ENCODE results near the gene NTRK2. TPM values are rescaled to one million over a fixed set of nuclear protein-coding genes. Genes with fewer than 3 reads are reported as not detected.

NTRK2 gene
- total RNA-seq, 1 experiment from 2014 or later = not detected

GRCh38 chr9:85036496-85036895, 367.0 kb downstream of the NTRK2 start:
- POLR2A ChIA-PET = no interaction called here
- peaks cover 15% of the 10 kb centered on the region for H3K27me3 ChIP-seq (ENCODE audit: insufficient read depth, low read length)
- no peak overlapping the region for H3K9ac ChIP-seq (ENCODE audit: low read length)
- H3K4me3 ChIP-seq (replicated peaks in 1 of 2; ENCODE audit: low read depth in 1 of 2, low read length in 2 of 2) = no peak overlapping the region
- no peak overlapping the region for H3K4me2 ChIP-seq (ENCODE audit: low read length)
- BruUV-seq (replicated peaks) = no TSS peak
- TF ChIP-seq CEBPB (IDR thresholded peaks at IDR 0.05; ENCODE audit: low read depth) (no peak), JUND (IDR thresholded peaks at IDR 0.05) (no peak), SRF (IDR thresholded peaks at IDR 0.05; ENCODE audit: low read depth) (no peak), ELF1 (IDR thresholded peaks at IDR 0.05; ENCODE audit: borderline replicate concordance, low read depth) (no peak), SIN3A (IDR thresholded peaks at IDR 0.05; ENCODE audit: low read depth) (no peak), EZH2phosphoT487 (IDR thresholded peaks at IDR 0.05; ENCODE audit: borderline replicate concordance) (no peak), CBX3 (IDR thresholded peaks at IDR 0.05; ENCODE audit: low read depth) (no peak), EZH2 (IDR thresholded peaks at IDR 0.05) (no peak), YY1 (IDR thresholded peaks at IDR 0.05; ENCODE audit: extremely low read depth, insufficient replicate concordance, low read depth, low read length) (no peak), TCF7L2 (IDR thresholded peaks at IDR 0.05; ENCODE audit: borderline replicate concordance, extremely low read depth, insufficient read depth, insufficient read length) (no peak), REST (IDR thresholded peaks at IDR 0.05; ENCODE audit: low read depth) (no peak), POLR2AphosphoS5 (IDR thresholded peaks at IDR 0.05; ENCODE audit: low read depth, low read length) (no peak), EGR1 (IDR thresholded peaks at IDR 0.05; ENCODE audit: low read depth) (no peak), FOSL1 (IDR thresholded peaks at IDR 0.05; ENCODE audit: low read depth) (no peak), ZNF274 (IDR thresholded peaks at IDR 0.05; ENCODE audit: low read depth, low read length) (no peak)
- TF ChIP-seq, protein P1, sequence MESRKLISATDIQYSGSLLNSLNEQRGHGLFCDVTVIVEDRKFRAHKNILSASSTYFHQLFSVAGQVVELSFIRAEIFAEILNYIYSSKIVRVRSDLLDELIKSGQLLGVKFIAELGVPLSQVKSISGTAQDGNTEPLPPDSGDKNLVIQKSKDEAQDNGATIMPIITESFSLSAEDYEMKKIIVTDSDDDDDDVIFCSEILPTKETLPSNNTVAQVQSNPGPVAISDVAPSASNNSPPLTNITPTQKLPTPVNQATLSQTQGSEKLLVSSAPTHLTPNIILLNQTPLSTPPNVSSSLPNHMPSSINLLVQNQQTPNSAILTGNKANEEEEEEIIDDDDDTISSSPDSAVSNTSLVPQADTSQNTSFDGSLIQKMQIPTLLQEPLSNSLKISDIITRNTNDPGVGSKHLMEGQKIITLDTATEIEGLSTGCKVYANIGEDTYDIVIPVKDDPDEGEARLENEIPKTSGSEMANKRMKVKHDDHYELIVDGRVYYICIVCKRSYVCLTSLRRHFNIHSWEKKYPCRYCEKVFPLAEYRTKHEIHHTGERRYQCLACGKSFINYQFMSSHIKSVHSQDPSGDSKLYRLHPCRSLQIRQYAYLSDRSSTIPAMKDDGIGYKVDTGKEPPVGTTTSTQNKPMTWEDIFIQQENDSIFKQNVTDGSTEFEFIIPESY (IDR thresholded peaks at IDR 0.05; ENCODE audit: extremely low read depth, insufficient replicate concordance, low read length) = no peak
- TF ChIP-seq, protein P2, sequence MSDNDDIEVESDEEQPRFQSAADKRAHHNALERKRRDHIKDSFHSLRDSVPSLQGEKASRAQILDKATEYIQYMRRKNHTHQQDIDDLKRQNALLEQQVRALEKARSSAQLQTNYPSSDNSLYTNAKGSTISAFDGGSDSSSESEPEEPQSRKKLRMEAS (IDR thresholded peaks at IDR 0.05) = no peak
- TF ChIP-seq, protein P3, sequence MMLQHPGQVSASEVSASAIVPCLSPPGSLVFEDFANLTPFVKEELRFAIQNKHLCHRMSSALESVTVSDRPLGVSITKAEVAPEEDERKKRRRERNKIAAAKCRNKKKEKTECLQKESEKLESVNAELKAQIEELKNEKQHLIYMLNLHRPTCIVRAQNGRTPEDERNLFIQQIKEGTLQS (IDR thresholded peaks at IDR 0.05) = no peak
- ATAC-seq (no peak), DNase-seq (ENCODE audit: low read depth, low spot score) (no peak)
- no peaks in the 10 kb centered on the region for H4K20me1 ChIP-seq (ENCODE audit: insufficient read depth)
- no peaks in the 10 kb centered on the region for H3K36me3 ChIP-seq (ENCODE audit: control insufficient read depth in 1 of 2, insufficient read depth in 2 of 2, low read length in 2 of 2)
- no peaks in the 10 kb centered on the region for H3K4me1 ChIP-seq (ENCODE audit: control insufficient read depth in 1 of 2, insufficient read depth in 2 of 2, low read length in 2 of 2)
- H3K79me2 ChIP-seq (ENCODE audit: insufficient read depth, low read length) = no peaks in the 10 kb centered on the region
- CTCF ChIA-PET = interaction anchor here (1.1 kb wide), 1 partner anchor 574 kb away, joined by 3 read pairs; no protein-coding TSS in a partner anchor
- no peak overlapping the region for H2AFZ ChIP-seq (ENCODE audit: low read depth, low read length, poor library complexity, severe bottlenecking)
- intact Hi-C loops (cut with micrococcal nuclease) = no loop called here
- no peak overlapping the region for H3K27ac ChIP-seq (ENCODE audit: low read depth, low read length)
- no peaks in the 10 kb centered on the region for H3K9me3 ChIP-seq (ENCODE audit: control insufficient read depth in 1 of 2, insufficient read depth in 1 of 2, low read depth in 1 of 2, low read length in 2 of 2)
- RAD21 ChIA-PET (ENCODE audit: low non-redundant PET in 1 of 2, low total read pairs in 2 of 2, uncharacterized antibody in 2 of 2, unreplicated experiment in 2 of 2) = no interaction called here
- H3K9me2 ChIP-seq (ENCODE audit: insufficient read depth) = no peaks in the 10 kb centered on the region

Data from HCT116 (cell line).